ENCODE data around the gene PARN. TPM values are rescaled to one million over a fixed set of nuclear protein-coding genes. Genes with fewer than 3 reads are reported as not detected.

The PARN gene
- total and polyA plus RNA-seq, 4 donors = 12.3 to 44.4 (median 25.2) TPM

- ATAC-seq (ENCODE audit: insufficient read depth, low FRiP score) (no peak), DNase-seq (no peak)
- H3K9ac ChIP-seq (ENCODE audit: insufficient read depth in 1 of 2, low read length in 2 of 2) = no peak overlapping the region
- peaks cover 0 to 16% (median 5%) of the 10 kb centered on the region in 4 donors for H3K36me3 ChIP-seq (ENCODE audit: control insufficient read depth in 4 of 4, insufficient read depth in 4 of 4, low read length in 4 of 4)
- no peaks in the 10 kb centered on the region for H3K4me1 ChIP-seq (ENCODE audit: control insufficient read depth in 5 of 5, insufficient read depth in 5 of 5, low read length in 5 of 5)
- H3K27ac ChIP-seq (ENCODE audit: low read depth in 1 of 2, low read length in 1 of 2) = no peak overlapping the region
- no peak overlapping the region for H3K4me3 ChIP-seq
- TF ChIP-seq, protein P1, sequence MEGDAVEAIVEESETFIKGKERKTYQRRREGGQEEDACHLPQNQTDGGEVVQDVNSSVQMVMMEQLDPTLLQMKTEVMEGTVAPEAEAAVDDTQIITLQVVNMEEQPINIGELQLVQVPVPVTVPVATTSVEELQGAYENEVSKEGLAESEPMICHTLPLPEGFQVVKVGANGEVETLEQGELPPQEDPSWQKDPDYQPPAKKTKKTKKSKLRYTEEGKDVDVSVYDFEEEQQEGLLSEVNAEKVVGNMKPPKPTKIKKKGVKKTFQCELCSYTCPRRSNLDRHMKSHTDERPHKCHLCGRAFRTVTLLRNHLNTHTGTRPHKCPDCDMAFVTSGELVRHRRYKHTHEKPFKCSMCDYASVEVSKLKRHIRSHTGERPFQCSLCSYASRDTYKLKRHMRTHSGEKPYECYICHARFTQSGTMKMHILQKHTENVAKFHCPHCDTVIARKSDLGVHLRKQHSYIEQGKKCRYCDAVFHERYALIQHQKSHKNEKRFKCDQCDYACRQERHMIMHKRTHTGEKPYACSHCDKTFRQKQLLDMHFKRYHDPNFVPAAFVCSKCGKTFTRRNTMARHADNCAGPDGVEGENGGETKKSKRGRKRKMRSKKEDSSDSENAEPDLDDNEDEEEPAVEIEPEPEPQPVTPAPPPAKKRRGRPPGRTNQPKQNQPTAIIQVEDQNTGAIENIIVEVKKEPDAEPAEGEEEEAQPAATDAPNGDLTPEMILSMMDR (IDR thresholded peaks at IDR 0.05; ENCODE audit: control extremely low read depth, extremely low read depth) = no peak
- WGBS, 2 donors = 97 to 98% methylated on average over 5 of the region's 5 CpGs
- no peaks in the 10 kb centered on the region for H3K27me3 ChIP-seq (ENCODE audit: control insufficient read depth in 3 of 3, insufficient read depth in 3 of 3, low read length in 2 of 3)
- peaks cover 0 to 7% (median 3%) of the 10 kb centered on the region in 4 donors for H3K9me3 ChIP-seq (ENCODE audit: control insufficient read depth in 4 of 4, insufficient read depth in 3 of 4, low read length in 3 of 4)
Observed at GRCh38 chr16:14539156-14539555, 90.9 kb downstream of the PARN start.

- H3K27me3 ChIP-seq (ENCODE audit: control insufficient read depth in 3 of 3, insufficient read depth in 3 of 3, low read length in 2 of 3) = no peaks in the 10 kb centered on the region
- TF ChIP-seq, protein P1 (IDR thresholded peaks at IDR 0.05; ENCODE audit: control extremely low read depth, extremely low read depth) = no peak
- WGBS, 2 donors = 98 to 99% methylated on average over 7 of the region's 7 CpGs
- H3K4me3 ChIP-seq = no peak overlapping the region
- no peak overlapping the region for H3K27ac ChIP-seq (ENCODE audit: low read depth in 1 of 2, low read length in 1 of 2)
- H3K36me3 ChIP-seq (ENCODE audit: control insufficient read depth in 4 of 4, insufficient read depth in 4 of 4, low read length in 4 of 4) = peaks cover 0 to 14% (median 4%) of the 10 kb centered on the region in 4 donors
- no peaks in the 10 kb centered on the region for H3K4me1 ChIP-seq (ENCODE audit: control insufficient read depth in 5 of 5, insufficient read depth in 5 of 5, low read length in 5 of 5)
- peaks cover 0 to 7% (median 3%) of the 10 kb centered on the region in 4 donors for H3K9me3 ChIP-seq (ENCODE audit: control insufficient read depth in 4 of 4, insufficient read depth in 3 of 4, low read length in 3 of 4)
- H3K9ac ChIP-seq (ENCODE audit: insufficient read depth in 1 of 2, low read length in 2 of 2) = no peak overlapping the region
- no peak for DNase-seq
- ATAC-seq (ENCODE audit: insufficient read depth, low FRiP score) = no peak
Observed at GRCh38 chr16:14538604-14539003, 91.5 kb downstream of the PARN start.

GRCh38 chr16:14531613-14532012 lies 98.4 kb downstream of the PARN start:
- H3K9me3 ChIP-seq (ENCODE audit: control insufficient read depth in 4 of 4, insufficient read depth in 3 of 4, low read length in 3 of 4) = no peaks in the 10 kb centered on the region
- TF ChIP-seq, protein P1 (IDR thresholded peaks at IDR 0.05; ENCODE audit: control extremely low read depth, extremely low read depth) = no peak
- H3K36me3 ChIP-seq (ENCODE audit: control insufficient read depth in 4 of 4, insufficient read depth in 4 of 4, low read length in 4 of 4) = peaks cover 0 to 2% (median 0%) of the 10 kb centered on the region in 4 donors
- no peaks in the 10 kb centered on the region for H3K27me3 ChIP-seq (ENCODE audit: control insufficient read depth in 3 of 3, insufficient read depth in 3 of 3, low read length in 2 of 3)
- no peak overlapping the region for H3K27ac ChIP-seq (ENCODE audit: low read depth in 1 of 2, low read length in 1 of 2)
- H3K4me1 ChIP-seq (ENCODE audit: control insufficient read depth in 5 of 5, insufficient read depth in 5 of 5, low read length in 5 of 5) = peaks cover 0 to 10% (median 0%) of the 10 kb centered on the region in 5 donors
- no peak for ATAC-seq (ENCODE audit: insufficient read depth, low FRiP score)
- DNase-seq = no peak
- no peak overlapping the region for H3K4me3 ChIP-seq
- H3K9ac ChIP-seq (ENCODE audit: insufficient read depth in 1 of 2, low read length in 2 of 2) = no peak overlapping the region
- WGBS, 2 donors = 97 to 98% methylated on average over 5 of the region's 5 CpGs

DNA sequence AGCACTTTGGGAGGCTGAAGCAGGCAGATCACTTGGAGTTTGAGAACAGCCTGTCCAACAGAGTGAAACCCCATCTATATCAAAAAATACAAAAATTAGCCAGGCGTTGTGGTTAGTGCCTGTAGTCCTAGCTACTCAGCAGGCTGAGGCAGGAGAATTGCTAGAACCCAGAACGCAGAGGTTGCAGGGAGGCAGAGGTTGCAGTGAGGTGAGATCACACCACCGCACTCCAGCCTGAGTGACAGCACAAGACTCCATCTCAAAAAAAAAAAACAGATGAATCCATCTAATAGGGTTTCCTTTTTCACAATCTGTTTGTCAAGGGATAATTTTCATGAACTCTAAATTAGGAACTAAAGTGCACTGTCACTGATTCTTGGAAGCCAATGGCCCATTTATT lies 99.0 kb downstream of the PARN start:
- Histone ChIP-seq H3K27me3 (ENCODE audit: control insufficient read depth in 3 of 3, insufficient read depth in 3 of 3, low read length in 2 of 3) (no peaks in the 10 kb centered on the region), H3K4me1 (ENCODE audit: control insufficient read depth in 5 of 5, insufficient read depth in 5 of 5, low read length in 5 of 5) (peaks cover 0 to 10% (median 0%) of the 10 kb centered on the region in 5 donors), H3K9ac (ENCODE audit: insufficient read depth in 1 of 2, low read length in 2 of 2) (no peak overlapping the region), H3K36me3 (ENCODE audit: control insufficient read depth in 4 of 4, insufficient read depth in 4 of 4, low read length in 4 of 4) (peaks cover 0 to 2% (median 0%) of the 10 kb centered on the region in 4 donors), H3K4me3 (no peak overlapping the region), H3K27ac (ENCODE audit: low read depth in 1 of 2, low read length in 1 of 2) (no peak overlapping the region), H3K9me3 (ENCODE audit: control insufficient read depth in 4 of 4, insufficient read depth in 3 of 4, low read length in 3 of 4) (no peaks in the 10 kb centered on the region)
- TF ChIP-seq, protein P1 (IDR thresholded peaks at IDR 0.05; ENCODE audit: control extremely low read depth, extremely low read depth) = no peak
- ATAC-seq (ENCODE audit: insufficient read depth, low FRiP score) (no peak), DNase-seq (no peak)
- WGBS, 2 donors = 96 to 97% methylated on average over 3 of the region's 3 CpGs

All from lung (tissue), 12 donors.